B cell (primary cell): Measurements from ENCODE around the gene TMEM209. TPM values are rescaled to one million over a fixed set of nuclear protein-coding genes. Genes with fewer than 3 reads are reported as not detected.
"Not testable (repeated sequence)": the region's sequence is repeated elsewhere in the genome, so short reads cannot be mapped to it uniquely, and the experiment has no call there.

Experiments used
- ATAC-seq: fragments of 200-7000 bp; cut with Tn5 transposase; one replicate; pipeline ENCODE4 v1.10.0; 2021; ENCODE audit warnings: low read depth, mild to moderate bottlenecking, moderate number of reproducible peaks, moderate library complexity
- CTCF ChIA-PET: fragments of 350-600 bp; sonication (Branson Sonifier 250); formaldehyde crosslinking; loops from one replicate; lab custom pipeline; 2021; ENCODE audit warnings: antibody characterized with exemption, inconsistent platforms; lab: Charles Lee
- POLR2A ChIA-PET: fragments of 350-600 bp; sonication (Branson Sonifier 250); formaldehyde crosslinking; loops from one replicate; lab custom pipeline; 2021; ENCODE audit warnings: antibody characterized with exemption; lab: Charles Lee
- DNase-seq: peaks from one replicate; pipeline ENCODE4 v3.0.0; 2013
- H2AFZ ChIP-seq: 2 replicates; pipeline ENCODE4 v1.6.1; 2012; ENCODE audit warnings: mild to moderate bottlenecking, low read depth, low read length; ENCODE audit not compliant: insufficient read depth, poor library complexity, severe bottlenecking
- H3K27ac ChIP-seq, 2 donors: 1 replicate in 1 of 2; 2 replicates in 1 of 2; pipeline ENCODE4 v1.5.1; 2012 to 2013; ENCODE audit warnings: low read length in 2 of 2, mild to moderate bottlenecking in 2 of 2, moderate library complexity in 1 of 2
- H3K27me3 ChIP-seq, 4 experiments: fragments of 200-600 bp in 1 of 4; sonication (generic) in 1 of 4; replicated peaks in 1 of 4; 1 replicate in 2 of 4; 2 replicates in 2 of 4; pipeline versions ENCODE4 v1.6.1 to v1.7.0; 2013 to 2016; ENCODE audit warnings: low read length in 3 of 4, mild to moderate bottlenecking in 2 of 4, mixed read lengths in 1 of 4, moderate library complexity in 1 of 4; ENCODE audit not compliant: insufficient read depth in 4 of 4, control insufficient read depth in 3 of 4; ENCODE audit errors: control extremely low read depth in 1 of 4
- H3K36me3 ChIP-seq, 2 experiments: replicated peaks in 1 of 2; 1 replicate in 1 of 2; 2 replicates in 1 of 2; pipeline versions ENCODE4 v1.6.1 to v1.7.1; 2013; ENCODE audit warnings: low read length in 1 of 2; ENCODE audit not compliant: insufficient read depth in 2 of 2, control insufficient read depth in 1 of 2; ENCODE audit errors: control extremely low read depth in 1 of 2, extremely low read depth in 1 of 2
- H3K4me1 ChIP-seq, 2 donors: fragments of 200-600 bp in 1 of 2; sonication (generic) in 1 of 2; 1 replicate in 1 of 2; 2 replicates in 1 of 2; pipeline versions ENCODE4 v1.5.1 to v1.6.1; 2013 to 2017; ENCODE audit warnings: low read length in 2 of 2; ENCODE audit not compliant: control insufficient read depth in 2 of 2, insufficient read depth in 2 of 2
- H3K4me2 ChIP-seq: replicated peaks from 2 replicates; pipeline ENCODE3; 2012; ENCODE audit warnings: mild to moderate bottlenecking, low read depth, low read length; ENCODE audit not compliant: poor library complexity, severe bottlenecking
- H3K4me3 ChIP-seq, 5 experiments: fragments of 200-600 bp in 1 of 5; sonication (generic) in 1 of 5; 1 replicate in 3 of 5; 2 replicates in 2 of 5; pipeline versions ENCODE4 v1.5.1 to v1.7.0; 2011 to 2016; ENCODE audit warnings: low read length in 4 of 5, mild to moderate bottlenecking in 4 of 5, low read depth in 2 of 5, control low read depth in 1 of 5, moderate library complexity in 1 of 5; ENCODE audit not compliant: insufficient read depth in 1 of 5; ENCODE audit errors: control extremely low read depth in 1 of 5, extremely low read depth in 1 of 5
- H3K79me2 ChIP-seq: fragments of 200-600 bp; sonication (generic); one replicate; pipeline ENCODE4 v1.6.0; 2016; ENCODE audit warnings: low read length; ENCODE audit not compliant: control insufficient read depth, insufficient read depth
- H3K9ac ChIP-seq: fragments of 200-600 bp; sonication (generic); 2 replicates; pipeline ENCODE4 v1.6.1; 2017; ENCODE audit warnings: mild to moderate bottlenecking, low read length, moderate library complexity
- H3K9me3 ChIP-seq, 3 donors: one replicate each; pipeline versions ENCODE4 v1.6.1 to v1.7.1; 2013; ENCODE audit warnings: low read length in 2 of 3; ENCODE audit not compliant: control insufficient read depth in 2 of 3, insufficient read depth in 1 of 3; ENCODE audit errors: control extremely low read depth in 1 of 3
- H4K20me1 ChIP-seq: 2 replicates; pipeline ENCODE4 v1.6.0; 2012; ENCODE audit warnings: mild to moderate bottlenecking, low read length; ENCODE audit not compliant: insufficient read depth, control insufficient read depth, poor library complexity, severe bottlenecking
- H3K27ac Mint-ChIP-seq: one replicate; pipeline ENCODE4 v1.8.0; 2021; ENCODE audit warnings: mixed read lengths
- H3K27me3 Mint-ChIP-seq: one replicate; pipeline ENCODE4 v1.8.0; 2021; ENCODE audit warnings: mixed read lengths
- H3K4me1 Mint-ChIP-seq: one replicate; pipeline ENCODE4 v1.8.0; 2021; ENCODE audit warnings: mixed read lengths
- H3K4me3 Mint-ChIP-seq: one replicate; pipeline ENCODE4 v1.8.0; 2021; ENCODE audit warnings: mixed read lengths
- H3K9me3 Mint-ChIP-seq: one replicate; pipeline ENCODE4 v1.8.0; 2022; ENCODE audit warnings: mixed read lengths; ENCODE audit not compliant: insufficient read depth
- EZH2 ChIP-seq: IDR thresholded peaks from 2 replicates; pipeline ENCODE4 v1.6.1; 2012; ENCODE audit warnings: borderline replicate concordance, low read depth, mild to moderate bottlenecking, moderate library complexity, low read length; ENCODE audit not compliant: insufficient read depth, poor library complexity, severe bottlenecking
- WGBS: methylation state at CpG from one replicate; pipeline ENCODE4 v1.1.5; 2013; ENCODE audit warnings: missing lambda C conversion rate; ENCODE audit not compliant: insufficient coverage; 5-methylcytosine and 5-hydroxymethylcytosine counted together
- intact Hi-C: fragments of 100-400 bp; cut with micrococcal nuclease; formaldehyde crosslinking; loops from one replicate; pipeline ENCODE4 v1.10.0; 2022
- polyA plus RNA-seq: library from polyadenylated mRNA; depleted of rRNA; stranded (reverse); fragments of >200 nt; gene quantifications from 2 replicates; pipeline ENCODE4 v1.2.3, GENCODE V29; 2012
- total RNA-seq, 2 donors: library from RNA; stranded (reverse); fragments of 120-200 nt in 1 of 2; gene quantifications; 1 replicate in 1 of 2; 2 replicates in 1 of 2; pipeline versions ENCODE4 v1.2.3 to v1.2.4, GENCODE V29; 2013 to 2022
- TF ChIP-seq, protein P1 (sequence below): fragments of 200-600 bp; IDR thresholded peaks from one replicate; pipeline ENCODE4 v1.8.0; 2022; ENCODE audit warnings: antibody characterized with exemption, mild to moderate bottlenecking

Gene TMEM209
- total and polyA plus RNA-seq, 2 donors (not counting 1 experiment from before 2014, with no cell fraction given): 15.8 to 35.8 TPM

DNA sequence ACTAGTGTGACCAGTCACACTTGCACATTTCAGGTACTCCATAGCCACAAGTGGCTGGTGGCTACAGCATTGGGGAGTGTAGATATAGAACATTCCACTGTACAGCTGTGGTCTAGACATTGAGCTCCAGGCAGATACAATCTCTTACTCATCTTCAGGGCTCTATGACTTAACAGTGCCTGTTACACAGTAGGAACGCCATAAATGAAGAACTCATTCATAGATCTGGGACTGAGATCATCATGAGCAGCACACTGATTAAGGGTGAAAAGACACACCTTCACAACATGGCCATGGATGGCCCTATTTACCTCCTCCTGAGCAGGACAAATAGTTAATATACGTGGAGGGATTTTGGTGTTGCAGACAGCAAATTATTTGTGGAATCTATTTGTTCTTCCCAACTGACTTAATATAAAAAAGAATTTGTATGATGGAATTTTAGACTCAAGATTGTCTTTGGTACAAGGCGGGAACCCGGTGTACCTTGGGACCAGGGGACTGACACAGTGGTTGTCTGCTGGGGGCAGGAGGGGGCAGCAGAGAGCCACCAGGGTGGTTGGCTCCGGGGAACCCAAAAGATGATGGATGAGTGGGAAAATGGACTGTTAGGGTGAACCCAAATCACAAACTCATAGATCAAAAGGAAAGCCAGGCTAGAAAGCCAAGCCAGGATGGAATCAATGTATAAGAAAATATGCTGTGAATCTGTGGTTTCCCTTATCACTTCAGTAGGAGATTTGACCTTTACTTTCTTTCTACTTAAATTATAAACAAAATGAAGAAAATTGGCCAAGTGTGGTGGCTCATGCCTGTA, 37.2 kb upstream of the TMEM209 start:
- Mint-ChIP-seq H3K4me1 (peaks cover 5% of the 10 kb centered on the region), H3K27me3 (peaks cover 9% of the 10 kb centered on the region), H3K27ac (no peak overlapping the region), H3K4me3 (no peak overlapping the region), H3K9me3 (peaks cover 8% of the 10 kb centered on the region)
- H4K20me1 ChIP-seq: no peaks in the 10 kb centered on the region
- no peak overlapping the region for H3K4me3 ChIP-seq
- H3K4me1 ChIP-seq: no peaks in the 10 kb centered on the region
- DNase-seq (peak; percentile 25), ATAC-seq (peak; percentile 28)
- H3K79me2 ChIP-seq: no peaks in the 10 kb centered on the region
- CTCF ChIA-PET: interaction anchor here (0.6 to 1.9 kb wide), 3 partner anchors 103 to 517 kb away, joined by 4 to 9 read pairs (median 4); no protein-coding TSS in a partner anchor
- no peak overlapping the region for H3K4me2 ChIP-seq
- intact Hi-C loops: loop anchor here (2.0 kb wide), 1 partner anchor 590 kb away; no protein-coding TSS in a partner anchor
- H3K36me3 ChIP-seq: no peaks in the 10 kb centered on the region
- H3K9ac ChIP-seq: no peak overlapping the region
- POLR2A ChIA-PET: no interaction called here
- no peak overlapping the region for H2AFZ ChIP-seq
- H3K9me3 ChIP-seq: peaks cover 0 to 6% (median 3%) of the 10 kb centered on the region in 3 donors
- no peak for TF ChIP-seq EZH2
- TF ChIP-seq, protein P1, sequence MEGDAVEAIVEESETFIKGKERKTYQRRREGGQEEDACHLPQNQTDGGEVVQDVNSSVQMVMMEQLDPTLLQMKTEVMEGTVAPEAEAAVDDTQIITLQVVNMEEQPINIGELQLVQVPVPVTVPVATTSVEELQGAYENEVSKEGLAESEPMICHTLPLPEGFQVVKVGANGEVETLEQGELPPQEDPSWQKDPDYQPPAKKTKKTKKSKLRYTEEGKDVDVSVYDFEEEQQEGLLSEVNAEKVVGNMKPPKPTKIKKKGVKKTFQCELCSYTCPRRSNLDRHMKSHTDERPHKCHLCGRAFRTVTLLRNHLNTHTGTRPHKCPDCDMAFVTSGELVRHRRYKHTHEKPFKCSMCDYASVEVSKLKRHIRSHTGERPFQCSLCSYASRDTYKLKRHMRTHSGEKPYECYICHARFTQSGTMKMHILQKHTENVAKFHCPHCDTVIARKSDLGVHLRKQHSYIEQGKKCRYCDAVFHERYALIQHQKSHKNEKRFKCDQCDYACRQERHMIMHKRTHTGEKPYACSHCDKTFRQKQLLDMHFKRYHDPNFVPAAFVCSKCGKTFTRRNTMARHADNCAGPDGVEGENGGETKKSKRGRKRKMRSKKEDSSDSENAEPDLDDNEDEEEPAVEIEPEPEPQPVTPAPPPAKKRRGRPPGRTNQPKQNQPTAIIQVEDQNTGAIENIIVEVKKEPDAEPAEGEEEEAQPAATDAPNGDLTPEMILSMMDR: peak; percentile 64
- H3K27ac ChIP-seq: no peak overlapping the region
- H3K27me3 ChIP-seq: no peaks in the 10 kb centered on the region
- WGBS: 59% methylated on average over 3 of the region's 5 CpGs

- Histone ChIP-seq H3K9ac (no peak overlapping the region), H2AFZ (no peak overlapping the region), H3K4me2 (no peak overlapping the region), H3K4me1 (no peaks in the 10 kb centered on the region), H3K27ac (no peak overlapping the region), H3K36me3 (no peaks in the 10 kb centered on the region), H4K20me1 (no peaks in the 10 kb centered on the region), H3K4me3 (no peak overlapping the region), H3K9me3 (peaks cover 0 to 3% (median 0%) of the 10 kb centered on the region in 3 donors), H3K79me2 (no peaks in the 10 kb centered on the region), H3K27me3 (no peaks in the 10 kb centered on the region)
- TF ChIP-seq, protein P1: no peak
- TF ChIP-seq EZH2: no peak
- ATAC-seq (no peak), DNase-seq (no peak)
- H3K27ac Mint-ChIP-seq: no peak overlapping the region
- POLR2A ChIA-PET: no interaction called here
- peaks cover 3% of the 10 kb centered on the region for H3K9me3 Mint-ChIP-seq
- peaks cover 5% of the 10 kb centered on the region for H3K4me1 Mint-ChIP-seq
- H3K27me3 Mint-ChIP-seq: peaks cover 20% of the 10 kb centered on the region
- 100% methylated on average over 1 of the region's 1 CpG for WGBS
- CTCF ChIA-PET: no interaction called here
- H3K4me3 Mint-ChIP-seq: no peak overlapping the region
- intact Hi-C loops: no loop called here
These were observed 35.0 kb upstream of the TMEM209 start for GRCh38 chr7:130240240-130240639.

DNA sequence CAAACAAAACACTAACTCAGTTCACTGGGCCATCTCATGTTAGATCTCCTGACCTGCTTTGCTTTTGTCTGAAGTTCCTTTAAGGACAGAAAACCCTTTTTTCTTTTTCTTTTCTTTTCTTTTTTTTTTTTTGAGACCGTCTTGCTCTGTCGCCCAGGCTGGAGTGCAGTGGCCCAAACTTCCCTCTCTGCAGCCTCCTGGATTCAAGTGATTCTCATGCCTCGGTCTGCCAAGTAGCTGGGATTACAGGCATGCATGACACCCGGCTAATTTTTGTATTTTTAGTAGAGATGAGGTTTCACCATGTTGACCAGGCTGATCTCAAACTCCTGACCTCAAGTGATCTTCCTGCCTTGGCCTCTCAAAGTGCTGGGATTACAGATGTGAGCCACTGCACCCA, 31.2 kb upstream of the TMEM209 start:
- H3K4me3 ChIP-seq, H3K9ac ChIP-seq, DNase-seq, H3K27ac ChIP-seq, H4K20me1 ChIP-seq, CTCF ChIA-PET, H3K27ac Mint-ChIP-seq, H3K36me3 ChIP-seq, H3K4me3 Mint-ChIP-seq, ATAC-seq, H2AFZ ChIP-seq, POLR2A ChIA-PET, H3K4me1 ChIP-seq, H3K4me2 ChIP-seq, H3K27me3 ChIP-seq, H3K9me3 Mint-ChIP-seq, intact Hi-C loops, H3K9me3 ChIP-seq, H3K4me1 Mint-ChIP-seq, H3K79me2 ChIP-seq: not testable (repeated sequence)
- WGBS: 75% methylated on average over 3 of the region's 4 CpGs
- H3K27me3 Mint-ChIP-seq: peaks cover 20% of the 10 kb centered on the region
